ENCODE results near the gene ANKIB1.
"Not testable (repeated sequence)": the region's sequence is repeated elsewhere in the genome, so short reads cannot be mapped to it uniquely, and the experiment has no call there.

Gene ANKIB1

GRCh38 chr7:92245487-92246359, at the start of gene ANKIB1, which contains the start of gene KRIT1:
Gene ANKIB1 (plus strand): TSS chr7:92245974. CDS start chr7:92294979, 49,005 bp downstream.
Gene KRIT1 (minus strand): TSS chr7:92245914. CDS start chr7:92242135, 3,779 bp downstream.
- DNase-seq = peak; percentile 89 to 92

GRCh38 chr7:92200791-92201190, 45.0 kb upstream of the ANKIB1 start:
- no peak for DNase-seq

GRCh38 chr7:92205987-92206386, 39.8 kb upstream of the ANKIB1 start:
- no peak for DNase-seq

GRCh38 chr7:92206672-92207071, 39.1 kb upstream of the ANKIB1 start:
- DNase-seq = no peak

- DNase-seq = no peak
Measured at GRCh38 chr7:92221766-92222165, 24.0 kb upstream of the ANKIB1 start.

- no peak for DNase-seq
Measured at GRCh38 chr7:92226981-92227380, 18.8 kb upstream of the ANKIB1 start.

GRCh38 chr7:92228100-92228499, 17.7 kb upstream of the ANKIB1 start:
- no peak for DNase-seq

- no peak for DNase-seq
Measured at GRCh38 chr7:92228742-92229141, 17.0 kb upstream of the ANKIB1 start.

- no peak for DNase-seq
Measured at GRCh38 chr7:92230547-92230946, 15.2 kb upstream of the ANKIB1 start.

GRCh38 chr7:92242972-92243371, 2.8 kb upstream of the ANKIB1 start:
- DNase-seq = no peak

GRCh38 chr7:92244808-92245486, 827 bp upstream of the ANKIB1 start:
- DNase-seq = no peak

GRCh38 chr7:92246360-92247101, 757 bp downstream of the ANKIB1 start:
- no peak for DNase-seq

- DNase-seq = no peak
Measured at GRCh38 chr7:92250603-92251002, 4.8 kb downstream of the ANKIB1 start.

GRCh38 chr7:92251181-92251580, 5.4 kb downstream of the ANKIB1 start:
- DNase-seq = no peak

- DNase-seq = no peak
Measured at GRCh38 chr7:92253251-92253650, 7.5 kb downstream of the ANKIB1 start.

GRCh38 chr7:92254800-92255199, 9.0 kb downstream of the ANKIB1 start:
- not testable (repeated sequence) for DNase-seq

- no peak for DNase-seq
Measured at GRCh38 chr7:92255308-92255707, 9.5 kb downstream of the ANKIB1 start.

GRCh38 chr7:92259062-92259461, 13.3 kb downstream of the ANKIB1 start:
- no peak for DNase-seq

GRCh38 chr7:92259610-92260247, 14.0 kb downstream of the ANKIB1 start:
- DNase-seq = no peak

GRCh38 chr7:92260248-92260781, 14.5 kb downstream of the ANKIB1 start:
- DNase-seq = no peak

GRCh38 chr7:92266415-92267241, 20.9 kb downstream of the ANKIB1 start:
- no peak for DNase-seq

- DNase-seq = no peak
Measured at GRCh38 chr7:92268921-92269320, 23.1 kb downstream of the ANKIB1 start.
